Stimulated activated CD8-positive, alpha-beta memory T cell treated with anti-CD3 and anti-CD28 coated beads, Interleukin-7, amount 100 ng/mL, for 1 hour (primary cell): ENCODE measurements around the gene RBM4.

ENCODE experiments used
- DNase-seq, 2 donors: peaks; one replicate each; pipeline ENCODE4 v3.0.0-alpha.2; 2020; ENCODE audit warnings: low read depth in 2 of 2

The RBM4 gene

GRCh38 chr11:66651016-66651415, 12.5 kb downstream of the RBM4 start:
- DNase-seq, result no peak

GRCh38 chr11:66652651-66653050, 14.1 kb downstream of the RBM4 start:
- no peak for DNase-seq

- DNase-seq, result no peak
Observed at GRCh38 chr11:66653123-66653522, 14.6 kb downstream of the RBM4 start.

GRCh38 chr11:66659763-66660162, 21.3 kb downstream of the RBM4 start:
- DNase-seq, result no peak

GRCh38 chr11:66663741-66664296, 25.3 kb downstream of the RBM4 start:
- no peak for DNase-seq

- no peak for DNase-seq
Observed at GRCh38 chr11:66665369-66665768, 26.9 kb downstream of the RBM4 start.

GRCh38 chr11:66670816-66671215, 32.3 kb downstream of the RBM4 start:
- DNase-seq, result no peak

GRCh38 chr11:66674964-66675602, 36.6 kb downstream of the RBM4 start:
- no peak for DNase-seq

GRCh38 chr11:66676282-66676919, 37.9 kb downstream of the RBM4 start:
- DNase-seq, result no peak

GRCh38 chr11:66676931-66677598, 38.6 kb downstream of the RBM4 start:
- no peak for DNase-seq

GRCh38 chr11:66677599-66678375, 39.3 kb downstream of the RBM4 start, which contains the start of gene RBM4B:
Gene RBM4B, minus strand, starts transcription at chr11:66677887. Its CDS starts 808 bp downstream, at chr11:66677079.
- peak; percentile 88 to 89 for DNase-seq

- DNase-seq, result no peak
Observed at GRCh38 chr11:66680966-66681645, 42.6 kb downstream of the RBM4 start.

GRCh38 chr11:66683877-66684276, 45.4 kb downstream of the RBM4 start:
- no peak for DNase-seq

GRCh38 chr11:66684635-66685034, 46.1 kb downstream of the RBM4 start:
- no peak for DNase-seq

GRCh38 chr11:66685276-66686099, 47.0 kb downstream of the RBM4 start:
- no peak for DNase-seq

GRCh38 chr11:66686100-66686785, 47.7 kb downstream of the RBM4 start:
- no peak for DNase-seq

GRCh38 chr11:66686801-66687750, 48.6 kb downstream of the RBM4 start:
- no peak for DNase-seq

- DNase-seq, result no peak
Observed at GRCh38 chr11:66687831-66688281, 49.4 kb downstream of the RBM4 start.
